Esophagus (tissue), 2 donors: ENCODE results near the gene HTR7. TPM values are rescaled to one million over a fixed set of nuclear protein-coding genes. Genes with fewer than 3 reads are reported as not detected.

Experiments
- H3K27ac ChIP-seq, 2 donors: one replicate each; pipeline ENCODE4 v1.5.1; 2013; ENCODE audit warnings: low read depth in 2 of 2, mild to moderate bottlenecking in 2 of 2, inconsistent platforms in 1 of 2, low read length in 1 of 2, moderate library complexity in 1 of 2
- H3K27me3 ChIP-seq, 2 donors: one replicate each; pipeline ENCODE4 v1.6.1; 2013; ENCODE audit warnings: low read length in 2 of 2, control low read depth in 1 of 2, mild to moderate bottlenecking in 1 of 2; ENCODE audit not compliant: insufficient read depth in 2 of 2, control insufficient read depth in 1 of 2
- H3K36me3 ChIP-seq, 2 donors: one replicate each; pipeline ENCODE4 v1.6.1; 2013; ENCODE audit warnings: low read length in 1 of 2; ENCODE audit not compliant: control insufficient read depth in 2 of 2, insufficient read depth in 2 of 2
- H3K4me1 ChIP-seq, 2 donors: one replicate each; pipeline ENCODE4 v1.6.1; 2013; ENCODE audit warnings: low read length in 1 of 2; ENCODE audit not compliant: control insufficient read depth in 2 of 2, insufficient read depth in 2 of 2
- H3K4me3 ChIP-seq, 2 donors: one replicate each; pipeline ENCODE4 v1.5.1; 2013; ENCODE audit warnings: low read length in 2 of 2, mild to moderate bottlenecking in 2 of 2, low read depth in 1 of 2, moderate library complexity in 1 of 2
- H3K9me3 ChIP-seq, 2 donors: one replicate each; pipeline ENCODE4 v1.6.1; 2013; ENCODE audit warnings: mild to moderate bottlenecking in 2 of 2, low read depth in 1 of 2, low read length in 1 of 2, moderate library complexity in 1 of 2; ENCODE audit not compliant: control insufficient read depth in 2 of 2, insufficient read depth in 1 of 2
- whole genome bisulfite sequencing, 2 donors: extraction: QIAGEN DNeasy Blood & Tissue Kit; methylation state at CpG; one replicate each; pipeline ENCODE4 v1.1.7; 2013; 5-methylcytosine and 5-hydroxymethylcytosine counted together
- polyA plus RNA-seq, 2 donors: library from polyadenylated mRNA; stranded (reverse); fragments of 200-250 nt; gene quantifications; one replicate each; pipeline ENCODE4 v1.2.3, GENCODE V29; 2013
- donor health status: healthy with polysubstance abuse.
- donor health status: Bipolar disorder and iron deficiency.

HTR7 gene
- polyA plus RNA-seq, 2 donors: 0.10 to 0.21 TPM

DNA sequence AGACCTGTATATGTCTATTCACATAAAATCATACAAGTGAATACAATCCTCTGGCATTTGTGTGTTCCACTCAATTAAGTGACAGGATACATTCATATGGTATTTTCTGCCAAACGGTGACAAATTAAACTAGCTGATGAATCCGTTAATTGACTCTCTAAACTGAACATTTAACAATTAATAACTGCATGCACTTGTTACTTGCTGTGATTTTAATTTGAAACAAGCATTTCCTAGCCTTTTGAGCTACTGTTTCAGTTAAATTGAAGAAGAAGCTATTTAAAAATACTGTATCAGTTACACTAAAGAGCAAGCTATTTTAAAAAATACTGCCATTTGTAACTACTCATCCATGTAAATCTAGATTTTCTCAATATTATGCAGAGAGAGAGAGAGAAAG, 67.4 kb downstream of the HTR7 start:
- Histone ChIP-seq H3K4me3 (no peak overlapping the region), H3K27me3 (no peaks in the 10 kb centered on the region), H3K4me1 (no peaks in the 10 kb centered on the region), H3K9me3 (no peaks in the 10 kb centered on the region), H3K27ac (no peak overlapping the region), H3K36me3 (no peaks in the 10 kb centered on the region)
- WGBS, 2 donors: 82 to 88% methylated on average over 2 of the region's 2 CpGs

DNA sequence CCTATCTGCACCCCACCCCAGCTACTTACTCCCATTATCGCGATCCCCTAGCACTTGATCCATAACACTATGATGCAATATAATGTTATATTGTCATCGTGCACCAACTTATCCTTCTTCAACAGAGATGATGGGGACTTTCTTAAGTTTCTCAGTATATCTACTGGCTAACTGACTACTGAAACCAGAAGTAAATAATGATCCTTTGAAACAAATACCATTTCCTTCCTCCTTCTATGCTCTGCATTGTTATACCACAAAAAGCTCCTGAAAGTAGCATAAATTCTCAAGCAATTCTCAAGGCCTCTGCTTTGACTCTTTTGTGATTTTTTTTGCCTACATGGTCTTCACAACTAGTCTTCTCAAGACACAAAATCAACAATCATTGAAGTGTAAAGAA, 68.9 kb downstream of the HTR7 start:
- 53 to 55% methylated on average over 3 of the region's 3 CpGs for WGBS, 2 donors
- Histone ChIP-seq H3K4me3 (no peak overlapping the region), H3K36me3 (no peaks in the 10 kb centered on the region), H3K4me1 (no peaks in the 10 kb centered on the region), H3K27me3 (no peaks in the 10 kb centered on the region), H3K9me3 (no peaks in the 10 kb centered on the region), H3K27ac (no peak overlapping the region)

DNA sequence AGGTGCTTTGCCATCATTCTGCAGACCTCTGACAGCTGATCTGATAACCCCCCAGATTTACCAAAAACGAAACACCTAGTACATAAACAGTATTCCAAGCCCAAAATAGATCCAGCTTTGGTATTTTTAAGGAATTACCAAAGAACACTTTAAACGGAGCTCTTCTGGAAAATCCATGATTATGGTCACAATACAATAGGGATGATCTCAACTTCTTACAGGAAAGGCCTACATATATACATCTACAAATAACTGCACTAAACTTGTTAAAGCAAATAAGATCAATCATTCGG, 69.7 kb downstream of the HTR7 start:
- H3K4me1 ChIP-seq: no peaks in the 10 kb centered on the region
- H3K27me3 ChIP-seq: no peaks in the 10 kb centered on the region
- no peaks in the 10 kb centered on the region for H3K9me3 ChIP-seq
- no peaks in the 10 kb centered on the region for H3K36me3 ChIP-seq
- H3K27ac ChIP-seq: no peak overlapping the region
- WGBS, 2 donors: 59 to 66% methylated on average over 3 of the region's 3 CpGs
- no peak overlapping the region for H3K4me3 ChIP-seq

DNA sequence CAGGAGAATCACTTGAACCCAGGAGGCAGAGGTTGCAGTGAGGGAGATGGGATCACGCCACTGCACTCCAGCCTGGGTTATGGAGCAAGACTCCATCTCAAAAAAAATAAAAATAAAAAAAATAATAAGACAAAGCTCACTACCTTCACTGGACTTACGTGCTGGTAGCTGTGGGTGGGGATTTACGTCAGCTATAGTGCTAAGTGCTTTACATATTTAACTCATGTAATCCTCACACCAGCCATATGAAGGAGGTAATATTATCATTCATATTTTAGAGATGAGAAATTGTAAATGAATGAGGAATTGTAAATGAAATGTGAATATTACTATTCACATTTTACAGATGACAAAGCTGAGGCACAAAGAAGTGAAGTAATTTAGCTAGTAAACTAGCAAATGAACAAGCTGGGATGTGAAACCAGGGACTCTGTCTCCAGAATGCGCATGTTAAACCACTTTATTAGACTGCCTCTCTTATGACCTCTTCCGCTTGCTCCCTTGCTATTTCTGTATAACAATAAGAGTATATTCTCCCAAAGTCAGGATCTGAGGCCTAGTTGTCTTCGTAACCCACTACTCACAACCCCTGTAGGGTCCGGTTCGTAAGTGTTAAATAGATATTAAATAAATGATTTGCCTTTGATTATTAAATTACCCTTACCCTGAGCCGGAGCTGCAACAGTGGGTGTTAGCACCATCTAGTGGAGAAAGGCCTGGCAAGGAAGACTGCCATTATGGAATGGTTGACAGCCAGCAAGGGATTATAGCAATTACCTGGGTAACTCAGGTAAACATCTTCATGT, 70.2 kb downstream of the HTR7 start:
- 60 to 64% methylated on average over 9 of the region's 9 CpGs for WGBS, 2 donors
- no peaks in the 10 kb centered on the region for H3K9me3 ChIP-seq
- no peak overlapping the region for H3K4me3 ChIP-seq
- no peaks in the 10 kb centered on the region for H3K36me3 ChIP-seq
- no peak overlapping the region for H3K27ac ChIP-seq
- H3K4me1 ChIP-seq: no peaks in the 10 kb centered on the region
- H3K27me3 ChIP-seq: no peaks in the 10 kb centered on the region

DNA sequence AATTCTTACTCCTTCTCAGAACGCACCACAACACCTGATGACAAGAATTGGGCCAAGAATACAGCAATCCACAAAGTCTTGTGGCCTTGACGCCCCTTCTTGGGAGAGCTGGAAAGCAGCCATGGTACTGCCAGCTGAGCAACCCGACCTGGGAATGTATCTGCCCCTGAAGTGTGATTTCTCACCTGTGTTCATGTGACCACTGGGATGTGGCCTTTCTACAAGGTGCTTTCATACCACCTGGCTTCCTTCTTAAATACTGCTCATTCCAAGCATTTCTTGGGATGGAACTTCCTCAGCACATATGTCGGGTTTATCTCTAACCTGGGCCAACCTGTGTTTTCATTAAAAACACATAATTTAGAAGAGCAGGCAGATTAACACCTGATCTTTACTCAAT, 72.1 kb downstream of the HTR7 start:
- no peak overlapping the region for H3K4me3 ChIP-seq

DNA sequence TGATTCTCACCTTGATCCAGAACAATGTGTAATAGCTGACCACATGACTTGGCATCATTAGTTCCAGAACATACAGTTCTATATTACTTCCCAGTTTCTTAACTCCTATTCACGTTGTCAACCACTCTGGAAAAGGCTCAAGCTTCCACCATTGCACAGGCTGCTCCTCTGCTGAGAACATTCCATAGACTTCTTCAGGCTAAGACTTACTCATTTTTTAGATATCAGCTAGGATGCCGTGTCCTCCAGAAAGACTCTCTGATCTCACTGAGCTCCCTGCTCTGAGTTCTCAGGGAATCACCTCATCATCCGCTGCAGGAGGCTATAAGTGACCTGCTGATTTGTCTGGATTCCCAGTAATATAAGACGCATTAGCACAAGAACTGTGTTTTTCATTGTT, 73.1 kb downstream of the HTR7 start:
- no peaks in the 10 kb centered on the region for H3K4me1 ChIP-seq
- no peak overlapping the region for H3K27ac ChIP-seq
- no peaks in the 10 kb centered on the region for H3K36me3 ChIP-seq
- WGBS, 2 donors: 76 to 84% methylated on average over 4 of the region's 4 CpGs
- H3K27me3 ChIP-seq: no peaks in the 10 kb centered on the region
- H3K9me3 ChIP-seq: no peaks in the 10 kb centered on the region
- H3K4me3 ChIP-seq: no peak overlapping the region

More for the DNA sequence above, 72.1 kb downstream of the HTR7 start:
- Histone ChIP-seq H3K27ac (no peak overlapping the region), H3K4me1 (no peaks in the 10 kb centered on the region), H3K36me3 (no peaks in the 10 kb centered on the region), H3K9me3 (no peaks in the 10 kb centered on the region), H3K27me3 (no peaks in the 10 kb centered on the region)
- 67 to 72% methylated on average over 4 of the region's 4 CpGs for WGBS, 2 donors

DNA sequence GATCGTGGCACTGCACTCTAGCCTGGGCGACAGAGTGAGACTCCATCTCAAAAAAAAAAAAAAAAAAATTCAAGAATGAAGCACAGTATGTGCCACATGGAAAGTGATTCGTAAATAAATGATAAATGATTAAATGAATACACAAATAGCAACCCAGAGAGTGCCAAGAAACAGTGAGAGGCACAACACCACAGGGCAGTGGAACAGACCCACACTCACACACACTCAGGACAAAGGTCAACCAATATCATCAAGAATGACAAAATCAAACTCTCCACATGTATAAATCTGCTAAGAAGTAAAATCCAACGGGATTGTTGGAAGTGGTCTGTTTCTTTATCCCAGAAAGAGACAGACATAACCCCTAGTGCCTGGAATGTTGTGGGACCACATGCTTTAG, 77.4 kb downstream of the HTR7 start:
- Histone ChIP-seq H3K27me3 (no peaks in the 10 kb centered on the region), H3K9me3 (no peaks in the 10 kb centered on the region), H3K4me1 (no peaks in the 10 kb centered on the region), H3K36me3 (no peaks in the 10 kb centered on the region), H3K27ac (no peak overlapping the region), H3K4me3 (no peak overlapping the region)
- WGBS, 2 donors: 78 to 83% methylated on average over 4 of the region's 4 CpGs

DNA sequence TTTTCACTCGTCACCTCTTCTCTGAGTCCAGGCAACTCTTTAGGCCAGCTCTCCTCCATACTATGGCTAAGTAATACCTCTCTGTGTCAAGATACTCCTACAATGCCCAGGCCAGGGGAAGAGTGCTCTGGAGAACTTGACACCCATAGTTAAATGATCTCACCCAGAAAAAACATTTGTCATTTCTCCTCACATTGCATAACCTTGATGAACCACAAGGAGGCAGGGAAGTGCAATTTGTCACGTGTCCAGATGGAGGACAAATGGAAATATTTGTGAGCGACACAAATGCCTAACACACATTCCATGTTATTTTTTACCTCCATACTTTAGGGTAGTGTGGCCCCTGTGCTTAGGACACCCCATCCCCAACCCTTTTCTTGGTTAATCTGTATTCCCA, 78.3 kb downstream of the HTR7 start:
- 71 to 79% methylated on average over 3 of the region's 3 CpGs for WGBS, 2 donors
- H3K36me3 ChIP-seq: no peaks in the 10 kb centered on the region

DNA sequence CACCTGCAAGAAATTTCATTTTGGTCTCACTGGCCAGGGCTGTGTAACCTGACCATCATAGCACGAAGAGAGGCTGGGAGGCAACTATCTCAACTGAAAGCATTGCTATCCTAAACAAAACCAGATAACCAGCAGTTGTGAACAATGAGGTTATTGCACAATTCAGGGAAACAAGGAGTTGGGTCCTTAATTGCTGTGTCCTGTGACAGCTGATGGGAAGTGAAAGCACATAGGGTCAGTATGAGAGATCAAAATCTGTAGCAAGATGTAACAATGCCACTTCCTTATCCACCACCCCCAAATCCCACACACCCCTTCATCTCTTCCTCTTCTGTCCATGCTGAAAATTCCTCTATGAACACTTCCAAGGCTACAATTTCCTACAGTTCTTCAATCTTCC, 80.2 kb downstream of the HTR7 start:
- H3K36me3 ChIP-seq: no peaks in the 10 kb centered on the region
- no peak overlapping the region for H3K4me3 ChIP-seq
- 72 to 77% methylated on average over 1 of the region's 1 CpG for WGBS, 2 donors
- no peak overlapping the region for H3K27ac ChIP-seq
- no peaks in the 10 kb centered on the region for H3K4me1 ChIP-seq
- no peaks in the 10 kb centered on the region for H3K27me3 ChIP-seq
- H3K9me3 ChIP-seq: no peaks in the 10 kb centered on the region

More for the DNA sequence above, 78.3 kb downstream of the HTR7 start:
- Histone ChIP-seq H3K27me3 (no peaks in the 10 kb centered on the region), H3K9me3 (no peaks in the 10 kb centered on the region), H3K4me3 (no peak overlapping the region), H3K4me1 (no peaks in the 10 kb centered on the region), H3K27ac (no peak overlapping the region)

DNA sequence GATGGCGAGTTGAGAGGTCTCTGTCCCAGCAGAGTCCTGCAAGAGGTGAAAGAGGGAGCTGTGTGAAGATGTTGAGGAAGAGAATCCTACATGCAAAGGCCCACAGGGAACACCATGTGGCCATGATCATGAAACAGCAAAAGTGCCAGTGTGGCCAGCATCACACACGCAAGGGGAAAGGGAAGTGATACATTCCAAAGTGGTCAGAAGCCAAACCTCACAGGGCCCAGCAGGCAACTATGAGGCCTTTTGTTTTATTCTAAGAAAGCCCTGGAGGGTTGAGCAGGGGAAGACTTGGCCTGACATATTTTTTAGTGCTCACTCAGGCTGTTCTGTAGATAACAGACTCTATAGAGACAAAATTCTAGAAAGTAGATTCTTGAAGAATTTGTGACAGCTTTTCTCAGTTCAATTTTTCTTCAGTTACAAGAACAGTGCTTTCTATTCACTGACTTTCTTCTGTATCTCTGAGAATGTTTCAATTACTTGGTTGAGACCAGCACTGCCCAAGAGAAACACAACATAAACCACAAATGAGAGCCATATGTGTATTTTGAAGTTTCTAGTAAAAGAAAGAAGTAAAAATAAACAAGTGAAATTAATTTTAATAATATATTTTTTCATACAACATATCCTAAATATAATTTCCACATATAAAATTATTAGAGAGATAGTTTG, 82.3 kb downstream of the HTR7 start:
- H3K4me3 ChIP-seq: no peak overlapping the region
- WGBS, 2 donors: 56 to 68% methylated on average over 2 of the region's 2 CpGs
- no peaks in the 10 kb centered on the region for H3K36me3 ChIP-seq
- H3K9me3 ChIP-seq: no peaks in the 10 kb centered on the region
- H3K27ac ChIP-seq: no peak overlapping the region
- H3K4me1 ChIP-seq: no peaks in the 10 kb centered on the region
- no peaks in the 10 kb centered on the region for H3K27me3 ChIP-seq
